DMS53 treated with DMSO at 0.1 percent for 48 hours (cell line): ENCODE data around the gene IL34.
A peak's percentile ranks its signal among the peaks of the same experiment; 100 is the strongest.

Experiments used
- DNase-seq: peaks from one replicate; lab custom pipeline; 2025; ENCODE audit not compliant: unreplicated experiment; lab: John Stamatoyannopoulos, UW

The IL34 gene

DNA sequence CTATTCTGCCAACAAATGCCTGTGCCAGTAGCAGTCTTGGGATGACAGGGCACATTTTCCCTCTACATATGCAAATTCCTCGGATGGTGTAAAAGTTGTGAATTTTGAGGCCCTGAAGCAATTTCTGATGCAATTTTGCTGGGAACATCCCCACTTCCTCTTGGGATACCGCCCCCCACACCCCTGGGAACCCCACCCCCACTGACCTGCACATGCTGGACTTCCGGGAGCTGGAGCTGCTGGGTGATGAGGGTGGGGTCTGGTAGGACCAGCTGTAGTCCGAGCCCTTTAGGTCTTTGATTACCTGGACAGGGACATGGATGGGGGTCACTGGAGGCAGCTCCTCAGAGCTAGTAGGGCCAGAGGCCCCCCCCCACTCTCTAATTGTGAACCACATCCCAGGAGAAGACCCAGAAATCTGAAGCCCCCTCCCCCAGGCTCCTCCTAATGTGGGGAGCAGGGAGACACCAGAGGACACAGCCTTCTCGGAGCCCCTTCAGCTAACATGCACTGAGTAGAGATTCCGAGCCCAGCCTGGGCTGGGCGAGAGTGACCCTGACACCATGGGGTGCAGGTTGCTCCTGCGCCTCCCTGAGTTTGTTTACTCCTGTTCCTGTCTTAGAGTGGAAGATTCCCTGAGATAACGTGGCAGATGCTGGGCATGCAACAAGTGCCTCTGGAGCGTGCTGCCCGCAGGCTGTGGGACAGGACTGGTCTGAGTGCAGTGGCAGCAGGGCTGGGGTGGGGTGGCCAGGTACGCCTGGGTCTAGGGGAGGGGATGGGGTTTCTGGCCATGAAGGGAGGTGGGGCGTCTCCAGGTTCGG is 30.5 kb downstream of the IL34 start:
- no peak for DNase-seq

DNA sequence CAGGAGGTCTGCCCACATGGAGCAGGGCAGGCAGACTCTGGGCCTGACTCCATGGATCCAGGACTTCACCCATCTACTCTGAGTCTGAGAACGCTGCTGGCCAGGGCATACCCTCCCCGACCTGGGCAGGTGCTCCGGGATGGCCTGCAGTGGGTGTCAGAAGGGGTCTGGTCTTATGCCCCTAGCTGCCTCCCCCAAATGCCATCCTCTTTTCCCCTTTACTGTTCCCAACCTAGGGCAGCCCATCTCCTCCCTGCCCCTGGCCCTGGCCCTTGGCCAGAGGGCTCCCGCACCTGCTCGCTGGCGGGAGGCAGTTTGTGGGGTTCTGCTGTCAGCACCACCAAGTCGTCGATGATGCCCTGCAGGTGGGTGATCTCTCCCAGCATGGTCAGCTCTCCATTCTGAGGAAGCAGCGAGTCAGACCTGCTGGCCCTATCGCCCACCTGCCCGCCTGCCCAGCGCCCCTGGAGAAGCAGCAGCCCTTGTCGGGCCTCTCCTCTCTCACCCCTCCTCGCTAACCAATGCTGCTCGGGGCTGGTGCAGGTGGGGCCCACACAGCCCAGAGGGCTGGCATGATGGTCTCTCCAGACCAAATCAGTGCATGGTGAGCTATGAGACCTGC is 31.3 kb downstream of the IL34 start:
- no peak for DNase-seq

DNA sequence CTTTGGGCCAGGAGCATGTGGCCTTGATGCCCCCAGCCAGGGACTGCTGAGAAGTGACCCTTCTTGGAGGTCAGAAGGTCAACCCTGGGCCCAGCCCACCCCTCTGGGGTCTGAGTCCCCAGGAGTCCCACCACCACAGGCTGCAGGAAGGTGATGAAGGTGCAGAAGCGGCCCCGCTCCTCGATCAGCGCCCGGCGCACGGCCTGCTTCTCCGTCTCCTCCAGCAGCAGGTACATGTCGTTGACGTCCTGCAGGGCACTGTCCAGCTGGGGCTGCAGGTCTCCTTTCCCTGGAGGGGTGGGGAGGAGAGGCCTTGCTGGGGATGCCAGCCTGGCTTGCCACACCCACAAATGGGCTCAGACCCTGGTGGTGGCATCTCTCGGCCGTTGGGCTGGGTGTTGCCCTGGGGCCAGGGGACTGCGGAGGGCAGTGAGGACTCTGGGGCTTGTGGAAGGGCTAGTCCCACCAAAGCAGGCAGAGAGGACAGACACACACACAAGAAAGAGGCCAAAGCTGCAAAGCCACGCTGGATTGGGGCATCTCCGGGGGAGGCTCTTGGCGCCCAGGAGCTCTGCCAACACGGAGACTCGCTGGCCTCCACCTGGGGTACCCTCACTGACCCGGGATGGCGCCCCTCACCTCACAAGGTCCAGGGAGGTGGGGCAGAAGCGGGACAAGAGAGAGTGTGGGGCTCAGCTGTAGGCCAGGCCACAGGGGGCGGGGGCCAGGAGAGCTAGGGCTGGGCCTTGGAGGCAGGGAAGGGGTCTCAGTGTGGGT is 31.9 kb downstream of the IL34 start:
- no peak for DNase-seq

DNA sequence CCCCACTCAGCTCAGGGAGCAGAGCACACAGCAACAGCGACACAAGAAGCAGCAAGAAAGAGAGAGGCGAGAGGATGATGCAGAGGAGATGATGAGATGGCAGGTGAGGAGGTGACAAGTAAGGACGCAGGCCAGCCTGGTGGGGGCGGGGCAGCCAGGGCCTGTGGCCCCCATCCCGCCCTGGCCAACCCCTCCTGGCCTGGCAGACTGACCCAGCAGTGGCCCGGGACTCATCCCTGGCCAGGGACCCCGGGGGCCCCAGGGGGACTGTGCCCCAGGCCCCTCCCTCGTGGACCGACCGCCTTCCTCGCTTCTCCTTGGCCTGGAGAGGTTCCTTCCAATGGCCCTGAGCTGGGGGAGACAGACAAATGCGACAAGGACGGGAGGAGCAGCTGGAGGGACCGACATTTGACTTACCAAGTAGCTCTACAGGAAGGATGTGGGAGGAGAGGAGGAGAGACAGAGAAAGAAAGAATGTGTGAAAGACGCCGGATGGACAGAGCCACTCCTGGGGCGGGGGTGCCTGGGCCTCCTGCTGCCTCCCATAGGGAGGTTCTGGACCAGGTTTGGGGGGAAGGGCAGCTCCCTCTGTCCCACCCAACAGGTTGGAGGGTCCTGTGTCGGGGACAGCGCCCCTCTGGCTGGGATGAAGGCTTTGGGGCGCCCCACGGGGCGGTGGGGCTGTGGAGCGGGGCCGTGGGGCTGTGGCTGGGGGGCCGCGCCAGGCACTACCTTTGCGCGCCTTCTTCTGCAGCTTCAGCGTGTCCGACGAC is 32.7 kb downstream of the IL34 start:
- no peak for DNase-seq

DNA sequence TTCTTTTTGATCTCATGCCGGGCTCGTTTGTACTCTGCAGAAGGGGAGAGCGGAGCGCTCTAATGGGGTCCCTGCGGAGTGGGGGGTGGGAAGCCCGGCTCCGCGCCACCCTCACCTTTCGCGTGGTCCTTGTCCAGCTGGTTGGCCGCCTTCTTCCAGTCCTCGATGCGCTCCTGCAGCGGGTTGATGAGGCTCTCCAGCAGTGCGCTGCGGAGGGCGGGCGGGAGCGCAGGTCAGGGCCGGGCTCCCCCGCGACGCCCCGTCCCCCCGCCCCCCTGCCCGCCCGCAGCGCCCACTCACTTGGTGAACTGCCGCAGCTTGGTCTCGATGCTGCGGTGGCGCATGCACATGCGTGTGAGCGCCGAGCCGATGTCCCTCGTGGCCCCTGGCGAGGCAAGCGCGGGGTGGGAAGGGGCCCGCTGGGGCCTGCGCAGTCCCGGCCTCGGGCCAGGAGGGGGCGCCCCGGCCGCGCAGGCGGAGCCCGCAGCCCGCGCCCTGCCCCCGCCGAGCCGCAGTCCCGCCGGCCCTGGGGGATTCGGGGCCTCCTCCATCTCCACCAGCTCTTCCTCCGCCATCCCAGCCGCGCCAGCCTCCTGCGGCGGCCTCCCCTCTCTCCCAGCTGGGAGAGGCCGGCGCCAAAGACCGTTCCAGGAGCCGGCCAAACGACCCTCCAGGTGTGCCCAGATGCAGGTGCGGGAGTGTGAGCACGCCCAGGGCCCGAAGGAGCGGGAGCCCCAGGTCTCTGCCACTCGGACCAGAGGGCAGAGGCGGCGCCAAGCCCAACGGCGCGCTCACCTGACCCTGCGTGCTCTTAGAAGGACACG is 33.5 kb downstream of the IL34 start:
- no peak for DNase-seq

DNA sequence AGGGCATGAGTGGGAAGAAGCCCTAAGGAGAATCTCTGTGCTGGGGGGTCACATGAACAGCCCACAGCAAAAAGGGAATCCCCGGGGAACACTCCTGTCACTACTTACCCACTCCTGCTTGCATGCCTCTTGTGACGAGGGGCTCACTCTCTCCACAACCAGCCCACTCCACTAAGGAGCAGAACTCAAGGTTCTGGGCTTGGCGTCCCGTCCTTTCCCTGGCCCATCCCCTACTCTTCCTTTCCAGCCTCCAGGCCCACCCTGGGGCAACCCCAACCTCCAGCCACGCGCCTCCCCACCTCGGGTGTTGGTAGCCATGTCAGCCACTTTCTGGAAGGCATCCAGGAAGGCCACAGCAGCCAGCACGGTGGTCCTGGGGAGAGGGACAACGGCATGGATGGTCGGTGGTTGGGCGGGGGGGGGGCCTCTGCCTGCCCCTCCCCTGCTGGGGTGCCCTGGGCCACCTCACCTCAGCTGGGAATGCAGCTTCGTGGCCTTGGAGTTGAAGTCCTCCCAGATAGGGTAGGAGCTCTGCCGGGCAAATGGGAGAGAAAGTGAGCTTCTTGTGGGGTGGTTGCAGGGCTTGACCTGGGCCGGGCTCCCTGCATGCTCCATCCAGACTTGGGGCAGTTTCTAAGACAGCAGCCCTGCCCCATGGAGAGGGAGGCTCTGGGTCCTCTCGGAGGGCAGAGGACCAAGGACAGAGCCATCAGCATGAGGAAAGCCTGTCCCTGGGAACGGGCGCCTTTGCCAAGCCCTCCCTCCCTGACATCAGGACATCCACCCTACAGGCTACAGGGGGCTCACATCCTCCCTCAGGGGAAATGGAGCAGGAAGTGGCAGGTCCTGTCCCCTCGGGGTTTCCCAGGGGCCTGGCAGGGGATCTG is 34.4 kb downstream of the IL34 start:
- DNase-seq: no peak

DNA sequence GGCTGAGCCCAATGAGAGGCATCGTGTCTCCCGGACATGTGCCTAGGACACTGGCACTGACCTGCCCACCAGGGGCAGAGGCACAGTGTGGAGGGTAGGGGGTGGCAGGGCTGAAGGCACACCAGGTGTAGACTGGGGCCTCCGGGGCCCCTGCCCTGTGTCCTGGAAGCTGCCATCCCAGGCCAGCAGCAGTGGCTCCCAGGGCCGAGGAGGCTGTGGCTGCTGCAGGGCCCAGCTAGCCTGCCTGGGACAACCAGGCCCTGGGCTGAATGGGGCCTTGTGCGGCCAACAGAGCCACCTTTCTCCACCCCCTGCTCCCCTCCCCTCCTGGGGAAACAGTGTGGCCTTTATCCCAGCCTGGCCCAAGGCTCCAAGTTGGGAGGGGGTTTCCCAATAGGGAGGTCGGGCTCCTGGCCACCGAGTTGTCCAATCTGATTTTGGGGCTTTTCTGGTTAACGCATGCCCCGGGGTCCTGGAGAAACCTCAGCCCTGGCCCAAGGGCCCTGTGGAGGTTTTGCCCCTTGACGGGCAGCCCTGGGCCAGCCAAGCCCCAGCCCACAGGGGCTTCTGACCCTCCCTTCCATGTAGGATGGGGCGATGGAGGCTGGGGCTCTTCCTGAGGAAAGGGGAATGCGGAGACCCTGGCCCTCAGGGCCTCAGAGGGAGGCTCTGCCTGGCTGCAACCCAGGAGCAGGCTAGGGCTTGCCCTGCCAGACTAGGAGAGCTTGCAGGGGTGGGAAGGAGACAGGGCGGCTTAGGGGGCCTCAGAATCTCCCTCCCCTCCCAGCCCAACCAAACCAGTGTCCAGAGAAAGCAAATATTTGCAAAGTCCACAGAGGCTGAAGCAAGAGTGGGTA is 35.3 kb downstream of the IL34 start:
- no peak for DNase-seq

DNA sequence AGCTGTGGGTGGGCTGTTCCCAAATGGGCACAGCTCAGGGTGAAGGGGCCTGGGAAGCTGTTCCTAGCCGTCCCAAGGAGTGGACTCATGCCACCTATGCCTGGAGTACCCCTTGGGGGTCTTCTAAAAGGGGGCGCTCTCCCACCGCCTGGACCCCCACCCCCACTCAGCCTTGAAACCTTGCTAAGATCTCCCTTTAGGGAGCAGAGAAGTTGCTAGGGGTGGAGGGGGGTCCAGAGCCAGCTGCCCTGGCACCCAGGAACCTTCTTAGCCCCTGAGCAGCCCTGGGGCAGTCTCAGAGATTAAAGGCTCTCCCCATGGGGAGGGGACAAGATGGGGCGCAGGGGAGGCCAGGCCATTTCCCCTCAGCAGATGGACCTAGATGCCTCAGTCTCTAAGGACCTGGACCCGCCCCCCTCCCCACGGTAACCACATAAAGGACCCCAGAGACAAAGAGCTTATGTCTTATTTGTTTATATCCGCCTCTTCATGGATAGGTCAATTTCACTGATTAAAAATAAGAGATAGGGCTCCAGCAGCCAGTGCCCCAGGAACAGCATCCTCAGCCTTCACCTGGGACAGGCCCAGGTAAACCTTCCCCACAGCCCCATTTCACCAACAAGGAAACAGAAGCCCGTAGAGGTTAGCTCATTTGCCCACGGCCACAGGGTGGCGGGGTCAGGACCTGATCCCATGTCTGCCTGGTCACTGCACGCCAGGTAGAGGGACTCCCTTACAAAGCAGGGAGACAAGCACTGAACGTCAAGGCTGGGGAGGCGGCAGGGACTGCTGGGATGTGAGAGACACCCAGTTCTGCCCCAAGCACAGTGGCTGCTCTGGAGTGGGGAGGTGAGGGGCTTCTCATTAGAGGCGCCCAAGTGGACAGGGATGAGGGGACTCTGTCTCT is 36.1 kb downstream of the IL34 start:
- DNase-seq: no peak

DNA sequence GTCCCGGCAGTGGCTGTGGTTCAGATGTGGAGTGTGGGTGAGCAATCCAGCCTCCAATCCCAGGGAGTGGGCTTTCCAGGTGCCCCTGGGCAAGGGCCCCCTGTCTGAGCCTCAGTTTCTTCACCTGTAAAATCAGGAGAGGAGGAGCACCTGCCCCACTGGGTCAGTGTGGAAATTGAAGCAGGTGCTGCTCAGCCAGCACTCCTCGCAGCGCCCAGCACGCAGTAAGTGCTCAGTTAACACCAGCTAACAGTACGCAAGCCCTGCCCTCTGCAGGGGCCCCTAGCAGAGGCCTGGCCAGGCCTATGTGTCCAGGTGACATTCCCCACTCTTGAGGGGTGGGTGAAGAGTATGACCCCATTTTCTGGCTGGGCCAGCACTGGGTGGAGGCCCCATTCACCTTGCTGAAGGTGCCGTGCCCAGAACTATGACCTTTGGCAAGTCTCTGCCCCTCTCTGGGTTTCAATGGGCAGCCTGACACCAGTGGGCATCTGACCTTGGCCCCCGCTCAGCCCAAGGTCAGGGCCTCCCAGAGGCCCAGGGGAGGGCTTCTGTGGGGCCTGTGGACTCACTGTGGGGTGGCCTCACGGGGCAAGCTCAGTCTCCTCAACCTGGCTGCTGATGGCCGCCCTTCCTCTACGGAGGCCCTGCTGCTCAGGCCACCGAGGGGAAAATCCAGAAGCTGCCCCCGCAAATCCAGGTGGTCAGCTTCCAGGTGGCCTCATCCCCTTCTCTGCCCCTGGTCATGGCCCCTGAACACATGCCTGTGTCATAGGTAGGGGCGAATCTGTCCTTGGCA is 37.0 kb downstream of the IL34 start:
- no peak for DNase-seq

DNA sequence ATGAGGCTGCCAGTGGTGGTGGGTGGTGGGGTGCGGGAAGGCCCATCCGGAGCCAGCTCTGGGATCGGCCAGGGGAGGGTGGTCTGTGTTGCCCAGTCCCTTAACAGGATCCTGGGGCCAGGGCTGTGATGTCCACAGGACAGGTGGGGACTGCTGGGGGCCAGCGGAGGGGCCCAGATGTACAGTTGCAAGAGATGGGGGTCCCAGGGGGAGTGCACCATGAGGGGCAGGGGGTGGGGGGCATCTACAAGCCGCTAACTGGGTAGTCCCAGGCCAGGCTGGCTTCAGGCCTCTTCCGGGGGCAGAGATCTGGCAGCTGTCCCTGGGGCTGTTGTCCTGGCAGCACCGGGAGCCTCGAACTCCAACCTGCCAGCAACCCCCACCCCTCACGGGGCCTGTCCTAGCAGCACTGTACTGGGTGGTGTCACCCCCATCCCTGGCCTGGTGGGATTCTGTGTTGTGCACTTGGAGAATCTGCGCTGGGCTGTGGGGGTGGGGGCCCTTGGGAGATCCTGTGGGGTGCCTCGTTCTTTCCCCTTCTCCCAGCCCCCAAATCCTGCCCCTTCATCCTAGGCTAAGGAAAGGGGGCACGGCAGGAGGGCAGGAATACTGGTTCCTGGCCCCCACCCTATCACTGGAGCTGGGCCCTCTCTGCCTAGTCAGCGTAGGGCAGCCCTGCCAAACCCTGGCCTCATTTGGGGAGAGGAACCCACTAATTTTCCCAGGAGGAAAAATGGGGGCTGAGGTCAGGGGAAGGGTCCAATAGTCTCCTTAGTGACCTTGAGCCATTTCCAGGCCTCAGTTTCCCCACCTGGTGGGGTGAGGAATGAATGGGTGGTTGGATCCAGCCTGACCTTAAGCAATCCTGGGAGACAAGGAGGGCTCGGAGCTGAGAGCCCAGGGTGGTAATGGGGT is 38.0 kb downstream of the IL34 start:
- DNase-seq: no peak

DNA sequence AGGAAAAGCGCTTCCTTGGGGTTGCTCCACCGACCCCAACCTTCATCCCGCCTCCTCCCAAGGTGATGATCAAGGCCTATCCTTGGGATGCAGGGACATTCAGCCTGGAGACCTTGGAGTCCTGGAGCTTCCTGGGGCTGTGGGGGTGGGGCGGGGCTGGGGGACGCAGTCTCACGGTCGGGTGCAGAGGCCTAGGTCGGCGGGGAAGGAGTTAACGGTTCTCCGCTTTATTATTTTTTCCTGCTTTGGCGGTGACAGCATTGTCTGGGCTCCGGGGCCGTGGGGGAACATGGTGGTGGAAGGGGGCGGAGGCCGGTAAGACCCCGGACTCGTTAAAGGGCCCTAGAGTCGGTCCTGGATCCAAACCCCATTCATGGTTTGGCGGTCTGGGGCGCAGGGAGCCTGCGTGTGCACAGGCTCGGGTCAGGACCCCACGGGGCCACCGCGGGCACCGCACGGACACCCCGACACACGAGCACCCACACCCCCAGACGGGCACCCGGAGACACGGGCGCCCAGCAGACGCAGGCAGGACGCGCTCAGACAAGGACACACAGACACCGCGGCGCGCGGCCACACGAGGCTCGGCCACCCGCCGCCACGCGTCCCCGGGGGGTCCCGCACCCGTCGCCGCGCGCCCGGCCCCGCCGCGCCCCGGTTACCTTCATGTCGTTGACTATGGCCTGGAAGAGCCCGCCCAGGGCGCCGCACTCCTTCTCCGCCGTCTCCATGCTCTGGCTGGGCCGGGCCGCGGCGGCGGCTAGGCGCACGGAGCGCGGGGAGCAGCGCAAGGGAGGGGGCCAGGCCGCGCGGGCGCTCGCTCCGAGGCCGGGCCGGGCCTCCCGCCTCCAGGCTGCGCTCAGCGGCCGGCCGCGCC is 38.9 kb downstream of the IL34 start:
- DNase-seq: no peak

DNA sequence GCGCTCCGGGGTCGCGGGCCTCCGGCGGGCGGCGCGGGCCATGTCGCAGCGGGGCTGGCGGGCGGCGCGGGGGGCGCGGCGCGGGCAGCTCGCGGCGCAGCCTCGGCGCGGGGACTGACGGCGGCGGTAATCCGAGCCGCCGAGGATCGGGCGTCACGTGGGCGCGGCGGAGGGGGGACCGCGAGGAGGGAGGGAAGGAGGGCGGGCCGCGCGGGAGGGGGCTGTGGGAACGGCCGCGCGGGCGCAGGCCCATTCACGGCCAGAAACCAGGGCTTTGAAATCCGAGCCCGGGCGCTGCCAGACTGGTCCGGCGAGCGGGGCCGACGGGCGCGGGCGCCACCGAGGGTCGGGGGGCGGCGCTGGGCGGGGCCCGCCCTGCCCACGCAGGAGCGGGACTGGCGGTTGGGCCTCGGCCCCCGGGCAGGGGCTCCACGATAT is 39.6 kb downstream of the IL34 start, which contains the start of gene MTSS2:
Gene MTSS2, minus strand, starts transcription at position 116 of the 438 bp plus-strand sequence. CDS start 262 bp downstream, outside the sequence.
- peak; percentile 26 for DNase-seq

DNA sequence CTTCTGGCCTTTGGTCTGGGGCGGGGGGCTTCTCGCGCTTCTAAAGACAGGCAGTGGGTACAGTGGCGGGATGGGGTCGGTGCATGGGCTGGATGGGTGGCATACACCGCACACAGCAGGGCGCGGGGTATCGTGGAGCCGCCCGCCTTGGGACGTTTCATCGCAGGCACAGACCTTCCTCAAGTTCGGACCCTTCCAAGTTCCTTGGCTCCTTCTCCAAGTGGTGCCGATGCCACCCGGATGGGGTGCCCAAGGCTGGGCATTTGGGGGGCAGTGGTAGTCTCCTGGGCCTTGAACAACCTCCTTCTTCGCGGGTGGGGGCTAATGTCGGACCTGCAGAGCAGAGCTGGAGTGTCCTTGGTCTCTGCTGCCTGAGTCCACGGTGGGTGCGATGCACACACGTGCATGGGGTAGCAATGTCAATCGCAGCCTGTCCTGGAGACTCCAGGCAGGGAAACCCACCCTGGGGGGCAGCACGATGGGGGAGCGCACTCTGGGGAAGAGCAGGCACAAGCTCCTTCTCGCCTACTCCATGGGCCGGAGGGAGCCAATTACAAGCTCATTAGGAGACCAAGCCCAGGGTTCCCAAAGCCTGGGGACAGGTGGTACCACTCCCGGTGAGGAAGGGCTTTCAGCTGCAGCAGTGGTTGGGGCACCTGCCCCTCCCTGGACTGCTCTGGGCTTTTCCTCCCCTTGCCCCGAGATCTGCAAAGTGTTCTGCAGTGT is 40.2 kb downstream of the IL34 start:
- no peak for DNase-seq

DNA sequence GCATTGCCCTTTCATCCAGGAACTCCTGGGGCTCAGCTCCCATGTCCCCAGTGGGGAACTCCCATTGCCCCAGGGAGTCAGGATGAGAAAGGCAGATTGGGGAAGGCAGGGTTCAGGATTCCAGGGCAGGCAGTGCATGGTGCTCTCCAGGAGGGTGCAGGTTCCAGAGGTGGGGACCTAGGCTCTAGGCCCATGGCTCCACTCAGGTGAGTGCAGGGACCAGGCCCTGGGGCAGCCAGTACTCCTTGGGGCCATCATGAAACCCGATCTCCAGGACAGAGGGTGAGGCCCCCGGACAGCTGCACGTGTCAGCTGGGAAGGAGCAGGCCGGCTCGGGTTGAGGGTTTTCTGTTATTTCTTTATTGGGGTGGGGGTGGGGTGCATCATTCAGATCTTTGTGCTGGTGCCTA is 40.7 kb downstream of the IL34 start:
- no peak for DNase-seq
